ENCODE measurements around the gene LPP.

DNA sequence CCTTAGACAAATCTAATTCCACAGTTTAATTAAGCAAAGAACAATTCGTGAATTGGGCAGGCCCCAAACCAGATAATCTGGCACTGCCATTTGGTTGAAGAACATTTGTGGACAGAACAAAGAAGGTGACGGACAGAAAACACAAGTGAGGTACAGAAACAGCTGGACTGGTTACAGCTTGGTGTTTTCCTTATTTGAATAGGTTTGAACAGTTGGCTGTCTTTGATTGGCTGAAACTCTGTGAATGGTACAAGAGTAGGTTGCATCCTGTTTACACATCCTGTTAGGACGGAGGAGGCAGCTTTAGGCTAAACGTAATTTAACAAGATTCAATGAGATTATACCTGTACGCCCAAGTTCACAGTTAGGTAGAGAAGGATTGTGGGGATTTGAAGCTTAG is 114.4 kb downstream of the LPP start:
- TF ChIP-seq, protein P1, sequence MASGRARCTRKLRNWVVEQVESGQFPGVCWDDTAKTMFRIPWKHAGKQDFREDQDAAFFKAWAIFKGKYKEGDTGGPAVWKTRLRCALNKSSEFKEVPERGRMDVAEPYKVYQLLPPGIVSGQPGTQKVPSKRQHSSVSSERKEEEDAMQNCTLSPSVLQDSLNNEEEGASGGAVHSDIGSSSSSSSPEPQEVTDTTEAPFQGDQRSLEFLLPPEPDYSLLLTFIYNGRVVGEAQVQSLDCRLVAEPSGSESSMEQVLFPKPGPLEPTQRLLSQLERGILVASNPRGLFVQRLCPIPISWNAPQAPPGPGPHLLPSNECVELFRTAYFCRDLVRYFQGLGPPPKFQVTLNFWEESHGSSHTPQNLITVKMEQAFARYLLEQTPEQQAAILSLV (CRISPR knock-in tag; IDR thresholded peaks at IDR 0.05; ENCODE audit: borderline replicate concordance), result no peak
- TF ChIP-seq SIN3B (IDR thresholded peaks at IDR 0.05; ENCODE audit: low read length), result no peak
- TF ChIP-seq, protein P2, sequence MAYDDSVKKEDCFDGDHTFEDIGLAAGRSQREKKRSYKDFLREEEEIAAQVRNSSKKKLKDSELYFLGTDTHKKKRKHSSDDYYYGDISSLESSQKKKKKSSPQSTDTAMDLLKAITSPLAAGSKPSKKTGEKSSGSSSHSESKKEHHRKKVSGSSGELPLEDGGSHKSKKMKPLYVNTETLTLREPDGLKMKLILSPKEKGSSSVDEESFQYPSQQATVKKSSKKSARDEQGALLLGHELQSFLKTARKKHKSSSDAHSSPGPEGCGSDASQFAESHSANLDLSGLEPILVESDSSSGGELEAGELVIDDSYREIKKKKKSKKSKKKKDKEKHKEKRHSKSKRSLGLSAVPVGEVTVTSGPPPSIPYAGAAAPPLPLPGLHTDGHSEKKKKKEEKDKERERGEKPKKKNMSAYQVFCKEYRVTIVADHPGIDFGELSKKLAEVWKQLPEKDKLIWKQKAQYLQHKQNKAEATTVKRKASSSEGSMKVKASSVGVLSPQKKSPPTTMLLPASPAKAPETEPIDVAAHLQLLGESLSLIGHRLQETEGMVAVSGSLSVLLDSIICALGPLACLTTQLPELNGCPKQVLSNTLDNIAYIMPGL (CRISPR knock-in tag; IDR thresholded peaks at IDR 0.05; ENCODE audit: borderline replicate concordance in 1 of 2, low read depth in 1 of 2), result no peak
